CD8-positive, alpha-beta T cell (primary cell): ENCODE results near the gene OR5L2. TPM values are rescaled to one million over a fixed set of nuclear protein-coding genes. Genes with fewer than 3 reads are reported as not detected.

Source experiments
- total RNA-seq, 46 experiments: library from RNA in 2 of 46; stranded (reverse) in 2 of 46; gene quantifications; one replicate each; pipeline ENCODE4 v1.2.3 and lab custom pipeline; 2021 to 2026

OR5L2 gene
- total RNA-seq, 2 experiments from 2014 or later: not detected

Other genes starting within 250 kb of the OR5L2 start
- not detected for gene OR4C11, start 219.6 kb upstream of the OR5L2 start, total RNA-seq
- not detected for gene OR4P4, start 192.1 kb upstream of the OR5L2 start, total RNA-seq
- not detected for gene OR4S2, start 178.9 kb upstream of the OR5L2 start, total RNA-seq
- gene OR4C6, start 165.0 kb upstream of the OR5L2 start, total RNA-seq: not detected
- gene OR5D13, start 53.8 kb upstream of the OR5L2 start, total RNA-seq: not detected
- not detected for gene OR5D14, start 31.7 kb upstream of the OR5L2 start, total RNA-seq
- gene OR5L1, start 15.9 kb upstream of the OR5L2 start, total RNA-seq: not detected
- gene OR5D18, start 7.6 kb upstream of the OR5L2 start, total RNA-seq: not detected
- gene OR5D16, start 11.5 kb downstream of the OR5L2 start, total RNA-seq: not detected
- gene TRIM51, start 56.1 kb downstream of the OR5L2 start, total RNA-seq: not detected
- not detected for gene OR5W2, start 87.4 kb downstream of the OR5L2 start, total RNA-seq
- gene OR5I1, start 109.2 kb downstream of the OR5L2 start, total RNA-seq: not detected
- gene OR10AG1, start 142.7 kb downstream of the OR5L2 start, total RNA-seq: not detected
- gene OR5F1, start 167.4 kb downstream of the OR5L2 start, total RNA-seq: not detected
- not detected for gene OR5AS1, start 200.4 kb downstream of the OR5L2 start, total RNA-seq